Body of pancreas (tissue), 4 donors: ENCODE data around the gene KRTAP10-9. TPM values are rescaled to one million over a fixed set of nuclear protein-coding genes. Genes with fewer than 3 reads are reported as not detected.

Source experiments
- ATAC-seq: fragments of 150-250 bp; one replicate; pipeline ENCODE4 v1.9.1; 2016
- DNase-seq, 4 donors: peaks; one replicate each; pipeline ENCODE4 v3.0.0-alpha.2; 2019
- H3K27ac ChIP-seq, 4 donors: fragments of 200-600 bp; sonication (generic); 1 replicate in 3 of 4; 2 replicates in 1 of 4; pipeline versions ENCODE4 v1.5.1 to v1.6.1; 2016 to 2019; ENCODE audit warnings: mild to moderate bottlenecking in 1 of 4, mixed read lengths in 1 of 4, moderate library complexity in 1 of 4
- H3K27me3 ChIP-seq, 2 donors: fragments of 200-600 bp; sonication (generic); one replicate each; pipeline ENCODE4 v1.6.0; 2016; ENCODE audit warnings: mild to moderate bottlenecking in 1 of 2
- H3K36me3 ChIP-seq, 2 donors: fragments of 200-600 bp; sonication (generic); replicated peaks in 1 of 2; 2 replicates each; pipeline ENCODE4 v1.5.1; 2016; ENCODE audit warnings: low read depth in 2 of 2; ENCODE audit not compliant: insufficient read depth in 1 of 2
- H3K4me1 ChIP-seq: fragments of 200-600 bp; sonication (generic); one replicate; pipeline ENCODE4 v1.6.0; 2016
- H3K4me3 ChIP-seq, 2 donors: fragments of 200-600 bp; sonication (generic); 1 replicate in 1 of 2; 2 replicates in 1 of 2; pipeline ENCODE4 v1.5.1; 2016 to 2019
- H3K9me3 ChIP-seq, 3 donors: fragments of 200-600 bp; sonication (generic); 1 replicate in 2 of 3; 2 replicates in 1 of 3; pipeline ENCODE4 v1.5.1; 2016
- POLR2A ChIP-seq, 3 donors: fragments of 450-650 bp; IDR thresholded peaks; one replicate each; pipeline ENCODE4 v1.6.1; 2016; ENCODE audit warnings: antibody characterized with exemption in 3 of 3, mild to moderate bottlenecking in 2 of 3
- WGBS, 2 donors: methylation state at CpG; one replicate each; pipeline ENCODE4 v1.1.5; 2017; 5-methylcytosine and 5-hydroxymethylcytosine counted together
- intact Hi-C: fragments of 100-400 bp; cut with DNase I; formaldehyde crosslinking; loops from one replicate; pipeline ENCODE4 v1.15.1; 2023
- total RNA-seq, 2 donors: library from RNA; depleted of rRNA; stranded (reverse); fragments of >200 nt; gene quantifications; one replicate each; pipeline ENCODE4 v1.1.0, GENCODE V29; 2016
- TF ChIP-seq, protein P1 (sequence below), 7 experiments: fragments of 450-650 bp in 4 of 7; fragments of 200-600 bp in 3 of 7; sonication (generic) in 3 of 7; IDR thresholded peaks; one replicate each; pipeline ENCODE4 v1.5.1; 2016 to 2019; ENCODE audit warnings: antibody characterized with exemption in 7 of 7

The KRTAP10-9 gene
- total RNA-seq, 2 donors from 2014 or later: not detected

DNA sequence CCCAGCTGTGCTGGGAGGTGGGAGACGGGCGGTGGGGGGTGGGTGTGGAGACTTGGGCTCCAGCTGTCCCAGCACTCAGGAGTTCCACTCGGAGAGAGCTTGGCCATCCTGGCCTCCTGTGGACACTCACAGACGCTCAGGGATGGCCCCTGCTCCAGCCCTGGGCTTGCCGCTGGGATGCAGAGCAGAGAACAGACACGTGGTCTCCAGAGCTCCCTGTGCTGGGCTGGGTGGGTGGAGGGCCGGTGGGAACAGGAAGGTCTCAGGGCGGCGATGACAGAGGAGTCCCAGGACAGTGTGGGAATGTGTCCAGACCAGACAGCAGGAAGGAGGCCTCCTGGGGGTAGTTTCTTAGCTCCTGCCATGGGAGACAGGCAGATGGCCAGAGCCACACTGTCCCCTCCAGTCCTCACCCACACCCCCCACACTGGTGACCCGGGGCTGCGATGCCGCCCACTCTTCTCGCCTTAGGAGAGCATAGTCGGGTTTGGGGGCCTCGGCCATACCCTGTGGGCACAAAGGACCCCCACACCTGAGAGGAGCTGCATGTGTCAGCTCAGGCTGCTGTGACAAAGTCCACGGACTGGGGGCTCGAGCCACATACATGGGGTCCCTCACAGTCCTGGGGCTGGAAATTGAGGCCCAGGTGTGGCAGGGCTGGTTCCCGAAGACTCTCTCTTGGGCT, 2.0 kb downstream of the KRTAP10-9 start:
- TF ChIP-seq, protein P1, sequence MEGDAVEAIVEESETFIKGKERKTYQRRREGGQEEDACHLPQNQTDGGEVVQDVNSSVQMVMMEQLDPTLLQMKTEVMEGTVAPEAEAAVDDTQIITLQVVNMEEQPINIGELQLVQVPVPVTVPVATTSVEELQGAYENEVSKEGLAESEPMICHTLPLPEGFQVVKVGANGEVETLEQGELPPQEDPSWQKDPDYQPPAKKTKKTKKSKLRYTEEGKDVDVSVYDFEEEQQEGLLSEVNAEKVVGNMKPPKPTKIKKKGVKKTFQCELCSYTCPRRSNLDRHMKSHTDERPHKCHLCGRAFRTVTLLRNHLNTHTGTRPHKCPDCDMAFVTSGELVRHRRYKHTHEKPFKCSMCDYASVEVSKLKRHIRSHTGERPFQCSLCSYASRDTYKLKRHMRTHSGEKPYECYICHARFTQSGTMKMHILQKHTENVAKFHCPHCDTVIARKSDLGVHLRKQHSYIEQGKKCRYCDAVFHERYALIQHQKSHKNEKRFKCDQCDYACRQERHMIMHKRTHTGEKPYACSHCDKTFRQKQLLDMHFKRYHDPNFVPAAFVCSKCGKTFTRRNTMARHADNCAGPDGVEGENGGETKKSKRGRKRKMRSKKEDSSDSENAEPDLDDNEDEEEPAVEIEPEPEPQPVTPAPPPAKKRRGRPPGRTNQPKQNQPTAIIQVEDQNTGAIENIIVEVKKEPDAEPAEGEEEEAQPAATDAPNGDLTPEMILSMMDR (IDR thresholded peaks at IDR 0.05): no peak
- TF ChIP-seq POLR2A (IDR thresholded peaks at IDR 0.05): no peak
- Histone ChIP-seq H3K36me3 (no peaks in the 10 kb centered on the region), H3K4me1 (no peaks in the 10 kb centered on the region), H3K9me3 (peaks cover 0 to 6% (median 0%) of the 10 kb centered on the region in 3 donors), H3K27ac (no peak overlapping the region), H3K27me3 (no peaks in the 10 kb centered on the region), H3K4me3 (no peak overlapping the region)
- DNase-seq (no peak), ATAC-seq (no peak)
- WGBS, 2 donors: 59 to 66% methylated on average over 9 to 18 of the region's 18 CpGs
- intact Hi-C loops: no loop called here

DNA sequence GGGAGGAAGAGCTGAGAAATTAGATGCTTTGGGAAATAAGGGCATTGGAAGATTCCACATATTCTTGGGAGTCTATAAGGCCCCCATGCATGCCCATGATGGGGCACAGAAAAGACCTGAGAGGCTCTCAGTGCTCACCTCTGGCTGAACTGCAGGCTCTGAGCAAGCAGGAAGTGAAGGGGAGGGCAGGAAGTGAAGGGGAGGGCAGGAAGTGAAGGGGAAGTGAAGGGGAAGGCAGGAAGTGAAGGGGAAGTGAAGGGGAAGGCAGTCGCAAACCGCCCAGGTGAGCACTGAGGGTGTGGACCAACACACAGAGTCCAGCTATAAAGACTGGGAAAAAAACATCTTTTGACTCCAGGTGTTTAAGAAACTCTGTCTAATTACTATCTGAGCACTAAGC, 3.5 kb downstream of the KRTAP10-9 start:
- DNase-seq: no peak
- intact Hi-C loops: no loop called here
- 58 to 100% methylated on average over 2 of the region's 2 CpGs for WGBS, 2 donors
- no peaks in the 10 kb centered on the region for H3K36me3 ChIP-seq
- ATAC-seq: no peak
- H3K9me3 ChIP-seq: peaks cover 0 to 6% (median 0%) of the 10 kb centered on the region in 3 donors
- no peak overlapping the region for H3K4me3 ChIP-seq
- no peaks in the 10 kb centered on the region for H3K4me1 ChIP-seq
- no peaks in the 10 kb centered on the region for H3K27me3 ChIP-seq
- H3K27ac ChIP-seq: no peak overlapping the region
- TF ChIP-seq, protein P1 (IDR thresholded peaks at IDR 0.05): no peak
- TF ChIP-seq POLR2A (IDR thresholded peaks at IDR 0.05): no peak

DNA sequence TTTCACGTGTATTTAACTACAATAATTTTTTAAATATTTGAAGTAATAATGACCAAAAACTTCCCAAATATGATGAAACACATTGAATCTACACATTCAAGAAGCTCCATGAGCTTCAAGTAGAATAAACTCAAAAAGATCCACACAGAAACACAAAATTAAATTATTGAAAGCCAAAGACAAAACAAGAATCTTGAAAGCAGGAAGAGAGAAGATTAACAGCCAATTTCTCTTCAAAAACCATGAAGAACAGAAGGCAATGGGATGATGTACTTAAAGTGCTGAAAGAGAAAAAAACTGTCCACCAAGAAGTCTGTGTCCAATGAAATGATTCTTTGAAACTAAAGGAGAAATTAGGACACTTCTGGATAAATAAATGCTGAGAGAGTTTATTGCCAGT, 5.2 kb downstream of the KRTAP10-9 start:
- Histone ChIP-seq H3K36me3 (no peaks in the 10 kb centered on the region), H3K27ac (no peak overlapping the region), H3K9me3 (peaks cover 0 to 6% (median 0%) of the 10 kb centered on the region in 3 donors), H3K27me3 (no peaks in the 10 kb centered on the region), H3K4me3 (no peak overlapping the region), H3K4me1 (no peaks in the 10 kb centered on the region)
- no peak for ATAC-seq
- TF ChIP-seq, protein P1 (IDR thresholded peaks at IDR 0.05): no peak
- TF ChIP-seq POLR2A (IDR thresholded peaks at IDR 0.05): no peak
- intact Hi-C loops: no loop called here
- DNase-seq: no peak
- 68 to 70% methylated on average over 1 of the region's 1 CpG for WGBS, 2 donors

DNA sequence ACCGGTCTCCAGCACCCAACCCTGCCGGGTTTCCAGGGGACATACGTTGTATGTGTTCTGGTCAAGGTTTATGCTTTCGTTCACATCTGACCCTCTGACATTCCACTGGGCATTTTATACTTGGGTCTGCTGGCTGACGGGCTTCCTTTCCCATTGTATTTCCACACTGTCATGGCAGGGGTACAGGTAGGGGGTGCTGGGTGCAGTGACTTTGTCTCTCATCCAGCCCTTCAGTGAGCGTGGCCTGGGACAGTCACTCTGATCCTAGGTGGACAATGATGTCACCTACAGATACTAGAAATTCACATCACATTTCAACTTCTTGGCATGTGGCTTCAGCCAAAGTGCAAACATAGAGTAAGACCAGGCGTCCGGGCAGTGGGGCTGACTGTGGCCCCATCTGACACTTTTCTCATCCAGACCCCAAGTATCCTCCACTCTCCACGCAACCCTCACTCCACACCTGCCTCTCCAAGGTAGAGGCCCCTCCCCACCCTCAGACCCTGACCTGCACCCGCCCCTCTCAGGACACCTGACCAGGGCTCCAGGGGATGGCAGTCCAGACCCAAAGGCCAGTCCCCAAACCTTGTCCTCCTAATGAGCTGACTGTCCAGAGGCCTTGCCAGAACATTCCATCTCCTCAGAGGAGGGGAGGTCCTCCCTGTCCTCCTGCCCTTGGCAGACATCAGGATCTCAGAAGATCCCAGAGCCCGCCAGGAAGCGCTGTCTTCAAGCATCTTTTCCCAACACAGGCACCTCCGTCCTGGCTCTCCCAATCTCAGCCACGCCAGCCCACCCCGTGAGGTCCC, 9.5 kb downstream of the KRTAP10-9 start:
- TF ChIP-seq, protein P1 (IDR thresholded peaks at IDR 0.05): no peak
- TF ChIP-seq POLR2A (IDR thresholded peaks at IDR 0.05): no peak
- Histone ChIP-seq H3K36me3 (no peaks in the 10 kb centered on the region), H3K9me3 (peaks cover 0 to 6% (median 0%) of the 10 kb centered on the region in 3 donors), H3K4me1 (no peaks in the 10 kb centered on the region), H3K27ac (no peak overlapping the region), H3K27me3 (no peaks in the 10 kb centered on the region), H3K4me3 (no peak overlapping the region)
- intact Hi-C loops: no loop called here
- DNase-seq (no peak), ATAC-seq (no peak)
- 55 to 56% methylated on average over 14 to 15 of the region's 15 CpGs for WGBS, 2 donors
